K562 (cell line): ENCODE data around the gene PCBP2. TPM values are rescaled to one million over a fixed set of nuclear protein-coding genes. Genes with fewer than 3 reads are reported as not detected.
A peak's percentile ranks its signal among the peaks of the same experiment; 100 is the strongest.

ENCODE experiments used
- ATAC-seq: fragments of 200-7000 bp; cut with Tn5 transposase; 3 replicates; pipeline ENCODE4 v1.9.1; 2020; ENCODE audit warnings: moderate library complexity
- BruUV-seq: library from RNA; stranded (reverse); fragments of 400-500 nt; replicated peaks from 2 replicates; lab custom pipeline; 2021; lab: Mats Ljungman, UMichigan
- CTCF ChIA-PET: fragments of 300-600 bp; formaldehyde crosslinking; extraction: SDS; loops from one replicate; lab custom pipeline; 2021; ENCODE audit warnings: low intra/inter-chr PET ratio; lab: Yijun Ruan, JAX
- POLR2A ChIA-PET: fragments of 300-600, 350-650 bp; sonication (Branson Sonifier 250); formaldehyde crosslinking; extraction: SDS; loops from one replicate; lab custom pipeline; 2021; ENCODE audit warnings: antibody characterized with exemption, inconsistent platforms; lab: Yijun Ruan, JAX
- DNase-seq, 4 experiments: peaks; one replicate each; pipeline versions ENCODE4 v3.0.0 to v3.0.0-alpha.2; 2011 to 2018; ENCODE audit warnings: low spot score in 3 of 4, mixed read lengths in 3 of 4; ENCODE audit errors: extremely low read depth in 1 of 4
- FAIRE-seq: peaks from 2 replicates; lab custom pipeline; 2011; peaks lifted over from hg19 to GRCh38; lab: Jason Lieb, UNC
- H2AFZ ChIP-seq: 2 replicates; pipeline ENCODE4 v1.6.0; 2011; ENCODE audit warnings: low read depth, low read length, control low read depth, inconsistent platforms
- H3K27ac ChIP-seq: fragments of 200-600 bp; 3 replicates; pipeline ENCODE4 v1.8.0; 2011; ENCODE audit warnings: low read depth, mild to moderate bottlenecking, control low read depth, inconsistent platforms, low read length, moderate library complexity, mixed read lengths; ENCODE audit errors: extremely low read depth
- H3K27me3 ChIP-seq, 2 experiments: fragments of 300-600 bp in 1 of 2; 2 replicates in 1 of 2; 3 replicates in 1 of 2; pipeline versions ENCODE4 v1.6.0 to v1.8.0; 2011; ENCODE audit warnings: inconsistent platforms in 2 of 2, low read length in 2 of 2, mild to moderate bottlenecking in 1 of 2, mixed read lengths in 1 of 2, moderate library complexity in 1 of 2; ENCODE audit not compliant: control insufficient read depth in 2 of 2, insufficient read depth in 2 of 2
- H3K36me3 ChIP-seq: fragments of 300-600 bp; 3 replicates; pipeline ENCODE4 v1.8.0; 2011; ENCODE audit warnings: mild to moderate bottlenecking, low read length, inconsistent platforms; ENCODE audit not compliant: control insufficient read depth, insufficient read depth
- H3K4me1 ChIP-seq, 2 experiments: fragments of 200-600 bp in 1 of 2; replicated peaks in 1 of 2; 2 replicates in 1 of 2; 3 replicates in 1 of 2; pipeline versions ENCODE4 v1.5.1 to v1.8.0; 2011; ENCODE audit warnings: inconsistent platforms in 2 of 2, low read length in 2 of 2, mild to moderate bottlenecking in 1 of 2, mixed read lengths in 1 of 2, moderate library complexity in 1 of 2; ENCODE audit not compliant: control insufficient read depth in 2 of 2, insufficient read depth in 2 of 2
- H3K4me2 ChIP-seq: 2 replicates; pipeline ENCODE4 v1.6.1; 2011; ENCODE audit warnings: low read length, control low read depth, inconsistent platforms, mixed read lengths; ENCODE audit not compliant: insufficient read depth
- H3K4me3 ChIP-seq: fragments of 200-600 bp; sonication (generic), shearing (Covaris generic); 2 replicates; pipeline ENCODE4 v1.5.1; 2016; ENCODE audit warnings: control low read depth, inconsistent platforms
- H3K79me2 ChIP-seq: fragments of 200-600 bp; 3 replicates; pipeline ENCODE4 v1.8.0; 2011; ENCODE audit warnings: low read length, inconsistent platforms; ENCODE audit not compliant: control insufficient read depth, insufficient read depth
- H3K9ac ChIP-seq, 2 experiments: 2 replicates each; pipeline versions ENCODE4 v1.6.0 to v1.6.1; 2011; ENCODE audit warnings: low read depth in 2 of 2, low read length in 2 of 2, control low read depth in 1 of 2, inconsistent platforms in 1 of 2, mild to moderate bottlenecking in 1 of 2, mixed read lengths in 1 of 2; ENCODE audit not compliant: insufficient read depth in 1 of 2
- H3K9me1 ChIP-seq: one replicate; pipeline ENCODE4 v1.6.0; 2011; ENCODE audit warnings: inconsistent platforms, mild to moderate bottlenecking, low read length, moderate library complexity; ENCODE audit not compliant: control insufficient read depth, insufficient read depth
- H3K9me3 ChIP-seq: replicated peaks from 2 replicates; pipeline ENCODE4 v1.5.1; 2011; ENCODE audit warnings: low read depth, low read length, inconsistent platforms; ENCODE audit not compliant: control insufficient read depth, insufficient read depth
- H4K20me1 ChIP-seq: replicated peaks from 2 replicates; pipeline ENCODE4 v1.6.1; 2011; ENCODE audit warnings: low read length, inconsistent platforms, mixed read lengths; ENCODE audit not compliant: control insufficient read depth, insufficient read depth
- EWSR1 ChIP-seq: fragments of 450-650 bp; IDR thresholded peaks from 2 replicates; pipeline ENCODE4 v1.6.1; 2018; ENCODE audit warnings: borderline replicate concordance, mild to moderate bottlenecking, low read depth, moderate library complexity; ENCODE audit not compliant: partially characterized antibody
- NFYB ChIP-seq: IDR thresholded peaks from 2 replicates; pipeline ENCODE4 v1.6.1; 2011; ENCODE audit warnings: mild to moderate bottlenecking, moderate library complexity; ENCODE audit not compliant: insufficient read length; ENCODE audit errors: extremely low read depth
- PHF21A ChIP-seq: fragments of 450-650 bp; IDR thresholded peaks from 2 replicates; pipeline ENCODE4 v1.6.1; 2017; ENCODE audit warnings: low read depth, borderline replicate concordance
- RBM39 ChIP-seq: fragments of 200-400 bp; formaldehyde crosslinking; optimal IDR thresholded peaks from 2 replicates; pipeline ENCODE3; 2018; ENCODE audit warnings: low read depth, low read length
- SMC3 ChIP-seq: conservative IDR thresholded peaks from 2 replicates; pipeline ENCODE4 v1.6.1; 2011; ENCODE audit warnings: low read depth, low read length, improper control_type of control experiment; ENCODE audit not compliant: insufficient read depth
- ZNF384 ChIP-seq: IDR thresholded peaks from 2 replicates; pipeline ENCODE4 v1.6.1; 2012; ENCODE audit warnings: low read depth, low read length, improper control_type of control experiment
- whole genome bisulfite sequencing: fragments of 100-300 bp; shearing (Covaris generic); methylation state at CpG from one replicate; pipeline ENCODE4 v1.1.6; 2016; ENCODE audit warnings: low coverage, mixed read lengths; ENCODE audit not compliant: insufficient coverage; ENCODE audit errors: missing lambda C conversion rate; 5-methylcytosine and 5-hydroxymethylcytosine counted together
- in situ Hi-C: fragments of 300-500 bp; cut with MboI; formaldehyde crosslinking; loops from 4 replicates; pipeline ENCODE4 v1.15.0; 2018; ENCODE audit warnings: inconsistent platforms, mixed read lengths
- intact Hi-C: fragments of 100-400 bp; cut with micrococcal nuclease; formaldehyde crosslinking; loops from 2 replicates; pipeline ENCODE4 v1.14.2; 2022
- polyA plus RNA-seq, 8 experiments: library from polyadenylated mRNA; depleted of rRNA in 4 of 8; stranded (reverse) in 5 of 8; unstranded in 3 of 8; fragments of >200 nt; fragmentation: Nextera tagmentation in 2 of 8; fragmentation: Illumina TruSeq in 1 of 8; extraction: Ambion mirVana in 2 of 8; extraction: Trizol in 1 of 8; gene quantifications; 2 replicates each; pipeline versions ENCODE4 v1.2.1 to v1.2.3, GENCODE V29; 2011 to 2014; ENCODE audit warnings: inconsistent platforms in 1 of 8, missing spikeins in 1 of 8
- total RNA-seq, 7 experiments: library from RNA; depleted of rRNA in 6 of 7; stranded (reverse); fragments of >200 nt in 6 of 7; fragmentation: Illumina TruSeq in 2 of 7; extraction: Trizol in 2 of 7; gene quantifications; 2 replicates each; pipeline versions ENCODE4 v1.2.1 to v1.2.3, GENCODE V29; 2011 to 2021; ENCODE audit warnings: low replicate concordance in 1 of 7

Gene PCBP2
- total and polyA plus RNA-seq, 9 of the 15 experiments (the other 6 are each of a cell fraction or from before 2014, with no cell fraction given): 137 to 831 (median 328) TPM

GRCh38 chr12:53498235-53498630 is 46.3 kb downstream of the PCBP2 start:
- WGBS: 75% methylated on average over 2 of the region's 2 CpGs
- Histone ChIP-seq H3K79me2 (peaks cover 27% of the 10 kb centered on the region), H3K27me3 (no peaks in the 10 kb centered on the region), H2AFZ (no peak overlapping the region), H3K27ac (no peak overlapping the region), H3K4me3 (no peak overlapping the region), H3K4me1 (peaks cover 48 to 54% of the 10 kb centered on the region in 2 experiments; a peak in 4 of 5 replicates), H3K4me2 (no peak overlapping the region), H3K36me3 (peaks cover 1% of the 10 kb centered on the region; the same call in 1 of the 3 replicates), H3K9me3 (no peaks in the 10 kb centered on the region), H3K9me1 (no peaks in the 10 kb centered on the region), H3K9ac (peak overlapping the region in 1 of 2 experiments; percentile 3; a peak in 1 of 4 replicates), H4K20me1 (no peaks in the 10 kb centered on the region)
- DNase-seq (no peak), ATAC-seq (no peak), FAIRE-seq (no peak)
- no TSS peak for BruUV-seq
- in situ Hi-C loops (no loop called here), intact Hi-C loops (no loop called here)
- CTCF ChIA-PET: no interaction called here
- POLR2A ChIA-PET: interaction anchor here (1.0 to 1.1 kb wide), 2 partner anchors 11 to 40 kb away, joined by 4 read pairs; no protein-coding TSS in a partner anchor
- no peak for TF ChIP-seq EWSR1
- no peak for TF ChIP-seq PHF21A
- no peak for TF ChIP-seq RBM39
- TF ChIP-seq SMC3: 0 out of 2 replicates have a peak, but pooled peaks have one; percentile 8
- no peak for TF ChIP-seq ZNF384
- peak; percentile 18 for TF ChIP-seq NFYB
